Measurements from ENCODE around the gene AFF1. TPM values are rescaled to one million over a fixed set of nuclear protein-coding genes. Genes with fewer than 3 reads are reported as not detected.

AFF1 gene
- total RNA-seq, 1 experiment from 2014 or later = 22.6 TPM

DNA sequence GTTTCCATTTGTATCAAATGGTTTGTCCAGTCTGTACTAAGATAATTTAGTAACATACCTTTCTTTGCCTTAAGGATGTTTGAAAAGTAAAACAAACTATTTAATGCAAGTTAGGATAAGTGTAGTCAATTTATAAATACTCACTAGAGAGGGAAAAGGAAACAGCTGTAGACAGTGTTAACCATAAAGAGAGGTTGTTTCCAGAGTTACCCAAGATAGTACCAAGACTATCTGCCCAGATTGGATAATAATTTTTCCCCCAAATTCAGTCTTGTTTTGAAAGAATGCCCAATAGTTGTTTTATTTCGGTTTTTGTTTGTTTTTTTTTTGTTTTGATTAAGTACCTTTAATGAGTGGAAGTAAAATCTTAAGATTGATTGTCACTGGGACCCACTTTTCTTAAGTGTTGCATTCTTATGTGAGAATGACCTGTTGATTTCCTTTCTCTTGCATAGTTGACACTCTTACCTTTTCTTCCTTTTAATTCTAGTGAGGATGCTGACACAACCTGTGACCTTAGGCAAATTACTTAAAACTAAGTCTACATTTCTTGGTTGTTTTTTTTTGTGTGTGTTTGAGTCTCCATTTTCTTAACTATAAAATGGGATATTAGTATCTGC is 12.8 kb downstream of the AFF1 start:
- no peak for DNase-seq (ENCODE audit: low spot score)

DNA sequence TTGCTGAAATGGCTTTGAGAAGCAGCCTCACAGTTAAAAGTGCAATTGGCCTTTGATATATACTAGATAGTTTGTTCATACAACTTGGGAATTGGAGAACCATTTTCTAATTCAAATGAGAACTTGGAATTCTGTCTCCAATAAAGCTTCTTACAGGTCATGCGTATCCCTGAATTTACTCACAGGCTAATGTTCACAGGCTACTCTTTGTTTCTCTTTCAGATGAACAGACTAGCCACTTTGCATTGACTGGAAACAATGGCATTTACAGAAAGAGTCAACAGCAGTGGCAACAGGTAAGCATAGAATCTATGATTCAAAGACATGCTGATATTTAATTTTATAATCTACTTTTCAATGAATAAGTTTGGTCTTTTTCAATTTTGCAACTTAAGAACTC is 13.5 kb downstream of the AFF1 start:
- DNase-seq (ENCODE audit: low spot score) = no peak

DNA sequence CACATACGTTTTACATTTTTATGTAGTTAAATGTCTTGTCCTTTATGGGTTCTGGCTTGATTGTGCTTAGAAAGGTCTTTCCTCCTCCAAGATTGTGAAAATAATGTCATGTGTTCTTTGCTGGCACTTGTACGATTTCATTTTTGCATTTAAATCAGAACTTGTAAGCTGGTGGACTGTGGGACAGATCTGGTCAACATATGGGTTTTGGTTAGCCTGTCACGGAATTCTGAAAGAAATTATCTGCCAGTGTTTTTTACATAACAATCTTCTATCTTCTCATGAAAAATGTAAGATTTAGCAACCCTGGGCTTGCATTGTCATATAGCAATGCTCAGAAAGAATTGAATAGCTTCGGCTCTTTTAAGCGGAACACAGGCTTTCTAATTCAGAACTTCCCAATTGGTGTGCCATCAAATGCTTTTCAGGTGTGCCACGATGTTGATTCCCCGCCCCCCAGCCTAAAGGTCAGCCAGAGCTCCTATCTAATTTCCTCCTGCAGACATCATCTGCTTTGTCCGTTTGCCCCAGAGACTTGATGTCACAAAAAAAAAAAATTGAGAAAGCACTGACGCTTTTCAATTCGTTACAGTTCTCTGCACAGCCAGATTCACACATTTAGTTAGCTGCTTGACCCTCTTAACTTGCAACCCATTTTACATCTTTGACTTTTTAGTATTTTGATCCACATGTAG is 16.2 kb downstream of the AFF1 start:
- DNase-seq (ENCODE audit: low spot score) = no peak

DNA sequence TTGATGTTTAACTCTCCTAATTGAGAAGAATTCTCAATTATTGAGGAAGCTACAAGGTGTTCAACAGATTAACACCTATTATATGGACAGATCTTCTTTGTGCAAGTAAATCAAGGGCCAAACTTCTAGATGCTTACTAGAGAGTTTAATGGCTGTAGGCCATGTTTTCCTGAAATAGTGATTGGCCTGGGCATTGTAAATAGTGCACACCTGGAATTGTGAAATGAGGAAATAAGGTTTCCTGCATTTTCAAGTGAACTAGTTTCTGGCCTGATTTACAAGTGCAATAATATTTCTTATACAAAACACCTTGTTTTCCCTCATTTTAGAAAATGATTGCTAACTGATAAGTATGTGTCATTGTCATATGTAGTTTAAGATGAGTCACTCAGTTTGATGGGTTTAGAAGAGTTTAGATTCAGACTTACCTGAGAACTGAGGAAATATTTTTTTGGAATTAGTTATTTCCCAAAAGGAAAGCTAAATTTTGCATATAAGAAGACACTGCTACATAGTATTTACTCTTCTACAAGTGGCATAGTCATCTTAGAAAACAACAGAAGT is 21.2 kb downstream of the AFF1 start:
- DNase-seq (ENCODE audit: low spot score) = no peak

DNA sequence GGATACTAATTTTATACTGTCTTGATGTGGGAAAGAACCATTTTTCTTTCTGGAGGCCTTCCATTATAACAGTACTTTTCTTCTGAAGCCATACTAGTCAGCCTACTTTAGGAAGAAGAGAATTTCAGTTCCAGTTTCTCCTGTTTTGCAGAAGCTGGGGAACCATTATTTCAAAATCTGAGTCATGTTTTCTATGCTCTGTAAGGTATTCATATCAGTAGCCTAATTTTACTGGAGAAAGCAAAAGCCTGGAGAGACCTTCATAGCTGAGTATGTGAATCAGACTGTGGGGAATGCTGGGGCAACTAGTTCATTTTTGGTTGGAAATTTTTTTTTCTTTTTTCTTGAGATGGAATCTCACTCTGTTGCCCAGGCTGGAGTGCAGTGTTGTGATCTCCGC is 22.4 kb downstream of the AFF1 start:
- no peak for DNase-seq (ENCODE audit: low spot score)

DNA sequence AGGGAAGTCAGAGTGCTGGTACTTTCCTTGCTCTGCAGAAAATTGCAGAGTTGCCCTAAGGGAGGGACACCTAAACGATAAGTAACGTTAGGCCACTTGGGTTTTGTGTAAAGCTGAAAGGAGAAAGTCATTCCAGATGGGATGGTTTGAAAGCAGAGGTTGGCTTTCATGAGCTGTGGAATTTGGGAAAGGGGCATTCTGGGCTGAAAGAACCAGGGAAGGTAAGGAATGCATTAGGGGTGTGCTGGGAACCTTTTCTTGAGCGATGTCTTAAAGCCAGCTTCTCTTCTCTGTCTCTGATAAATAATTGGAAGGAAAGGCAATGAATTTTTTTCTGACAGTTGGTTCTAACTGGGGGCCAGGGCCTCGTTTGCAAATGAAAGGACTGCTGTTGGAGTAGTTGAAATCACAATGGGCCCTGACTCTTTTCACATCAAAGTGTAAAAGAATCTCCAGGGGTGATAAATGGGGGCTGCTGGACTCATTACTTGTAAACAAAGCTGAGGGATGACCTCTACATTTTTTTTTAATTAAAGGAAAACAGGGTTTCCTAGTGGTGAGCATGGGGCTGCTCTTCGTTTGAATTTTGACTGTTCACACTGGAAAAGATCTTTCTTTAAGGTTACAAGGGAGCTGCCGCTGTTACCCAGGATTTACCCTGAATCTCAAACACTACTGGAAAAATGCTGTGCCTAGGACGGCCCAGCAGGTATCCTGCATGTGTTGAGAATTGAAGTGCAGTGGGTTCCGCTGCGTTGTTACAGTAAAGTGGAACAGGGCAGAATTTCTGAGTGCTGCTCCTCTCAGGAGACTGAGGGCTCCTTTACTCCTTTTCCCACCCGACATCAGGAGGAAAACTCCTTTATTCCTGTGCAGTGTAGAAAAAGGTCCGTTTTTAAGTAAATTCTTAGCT is 25.0 kb downstream of the AFF1 start:
- no peak for DNase-seq (ENCODE audit: low spot score)

DNA sequence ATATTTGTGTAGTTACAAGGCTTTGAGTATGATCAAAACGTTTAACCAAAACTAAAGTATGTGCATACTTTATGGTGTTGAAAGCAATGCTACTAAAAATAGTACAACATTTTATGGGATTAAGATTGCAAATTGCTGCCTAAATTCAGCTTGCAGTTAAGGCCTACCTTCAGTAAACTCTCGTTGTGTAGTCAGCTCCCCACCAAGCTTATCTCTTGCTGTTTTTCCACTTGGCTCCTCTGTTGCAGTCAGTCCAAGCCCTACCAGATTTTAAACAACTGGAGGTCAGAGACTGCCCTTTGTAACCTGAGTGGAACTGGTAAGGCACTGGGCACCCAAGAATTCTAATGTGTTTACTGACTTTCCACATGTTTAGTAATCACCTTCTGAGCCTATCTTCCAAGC is 25.7 kb downstream of the AFF1 start:
- DNase-seq (ENCODE audit: low spot score) = no peak

DNA sequence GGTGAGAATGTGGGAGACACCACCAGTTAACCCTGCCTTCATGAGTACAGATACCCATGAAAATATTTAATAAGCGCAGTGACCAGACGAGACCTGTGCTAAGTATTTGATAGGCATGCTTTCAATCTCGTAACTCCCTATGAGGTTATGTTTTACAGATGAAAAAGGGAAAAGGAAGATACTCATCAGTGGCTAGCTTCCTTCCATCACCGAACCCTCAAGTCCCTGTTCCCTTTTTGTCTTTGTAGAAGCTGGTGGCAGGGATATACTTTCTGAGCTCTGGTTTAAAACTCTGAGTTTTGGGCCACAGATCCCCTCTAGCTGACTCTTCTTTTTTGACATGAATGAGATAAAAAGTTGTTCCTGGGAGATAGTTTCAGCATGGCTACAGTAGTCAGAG is 26.3 kb downstream of the AFF1 start:
- no peak for DNase-seq (ENCODE audit: low spot score)

DNA sequence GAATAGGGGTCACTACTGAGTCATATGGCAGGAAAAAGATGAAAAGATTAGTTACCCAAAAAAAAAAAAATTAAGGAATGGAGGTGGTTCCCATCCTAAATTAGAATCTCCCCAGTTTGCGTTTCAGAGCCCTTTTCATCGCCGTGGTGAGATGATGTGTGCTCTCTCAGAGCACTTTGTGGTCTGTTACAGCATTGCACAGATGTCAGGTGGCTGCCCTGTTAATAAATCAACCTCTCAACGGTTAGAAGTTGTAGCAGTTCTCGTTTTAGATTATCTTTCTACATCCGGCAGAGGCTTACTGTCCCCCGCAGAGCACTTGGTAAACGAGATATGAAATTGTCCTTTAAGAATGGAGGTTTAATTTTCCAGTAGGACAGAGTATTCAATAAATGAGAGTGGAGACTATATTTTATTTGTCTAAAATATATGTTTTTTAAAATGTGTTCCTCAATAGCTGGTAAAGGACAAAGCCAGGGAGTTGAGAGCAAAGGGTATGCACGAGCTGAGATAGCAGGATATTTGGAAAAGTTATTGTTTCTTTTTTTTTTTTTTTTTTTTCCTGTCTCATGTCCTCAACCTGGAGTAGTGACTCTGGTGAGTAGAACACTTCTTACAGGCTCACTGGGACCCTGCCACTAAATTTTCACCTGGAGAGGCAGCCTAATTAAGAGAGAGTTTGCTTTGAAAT is 26.9 kb downstream of the AFF1 start:
- DNase-seq (ENCODE audit: low spot score) = peak; percentile 36

DNA sequence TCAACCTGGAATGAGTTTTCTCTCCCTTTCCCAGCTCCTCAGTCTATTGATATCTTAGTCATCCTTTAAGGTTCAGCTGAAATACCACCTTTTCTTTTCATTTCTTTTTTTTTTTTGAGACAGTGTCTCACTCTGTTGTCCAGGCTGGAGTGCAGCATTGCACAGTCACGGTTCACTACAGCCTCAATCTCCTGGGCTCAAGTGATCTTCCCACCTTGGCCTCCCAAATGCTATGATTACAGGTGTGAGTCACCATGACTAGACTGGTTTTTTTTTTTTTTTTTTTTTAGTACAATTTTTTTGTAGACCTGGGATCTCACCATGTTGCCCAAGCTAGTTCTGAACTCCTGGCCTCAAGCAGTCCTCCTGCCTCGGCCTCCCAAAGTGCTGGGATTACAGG is 28.9 kb downstream of the AFF1 start:
- no peak for DNase-seq (ENCODE audit: low spot score)

DNA sequence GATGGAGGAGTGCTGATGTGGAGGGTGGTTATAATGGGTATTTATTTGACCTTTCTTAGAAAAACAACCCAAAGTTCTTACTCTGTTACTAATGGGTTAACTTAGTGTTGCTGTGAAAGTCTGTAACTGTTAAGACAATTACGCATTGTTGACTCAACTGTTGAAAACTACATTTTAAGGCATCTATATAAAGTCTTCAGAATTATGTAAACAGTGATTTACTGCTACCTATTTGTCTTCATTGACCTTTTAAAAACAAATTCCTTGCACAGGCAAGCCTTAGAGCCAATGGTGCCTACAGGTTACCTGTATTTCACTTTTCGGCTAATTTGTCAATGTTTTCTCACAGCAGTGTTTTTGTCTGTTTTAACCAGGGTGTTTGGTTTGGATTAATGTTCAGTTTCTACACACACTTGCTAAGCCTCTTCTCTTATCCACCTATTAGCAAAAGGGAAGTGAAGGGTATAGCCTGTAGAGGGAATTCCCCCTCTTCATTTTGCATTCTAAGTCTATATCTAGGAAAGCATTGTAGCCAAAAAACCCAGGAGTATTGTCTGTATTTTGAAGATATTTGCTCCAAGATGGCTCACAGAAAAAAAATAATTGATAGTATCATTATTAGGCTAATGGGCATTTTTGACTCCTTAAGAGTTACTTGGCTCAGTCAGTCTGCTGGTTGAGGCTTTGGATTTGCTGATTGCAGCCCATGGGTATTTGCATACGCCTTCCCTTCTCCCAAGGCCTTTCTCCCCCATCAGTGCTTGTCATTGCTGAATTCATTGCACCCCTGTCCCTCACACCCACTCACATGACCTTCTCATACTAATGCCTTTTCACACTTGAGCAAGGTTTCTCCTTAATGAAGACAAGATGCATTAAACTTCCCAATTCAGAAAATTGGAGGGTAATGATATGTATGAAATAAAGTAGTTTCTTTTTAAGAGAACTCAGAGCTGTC is 30.5 kb downstream of the AFF1 start:
- no peak for DNase-seq (ENCODE audit: low spot score)

DNA sequence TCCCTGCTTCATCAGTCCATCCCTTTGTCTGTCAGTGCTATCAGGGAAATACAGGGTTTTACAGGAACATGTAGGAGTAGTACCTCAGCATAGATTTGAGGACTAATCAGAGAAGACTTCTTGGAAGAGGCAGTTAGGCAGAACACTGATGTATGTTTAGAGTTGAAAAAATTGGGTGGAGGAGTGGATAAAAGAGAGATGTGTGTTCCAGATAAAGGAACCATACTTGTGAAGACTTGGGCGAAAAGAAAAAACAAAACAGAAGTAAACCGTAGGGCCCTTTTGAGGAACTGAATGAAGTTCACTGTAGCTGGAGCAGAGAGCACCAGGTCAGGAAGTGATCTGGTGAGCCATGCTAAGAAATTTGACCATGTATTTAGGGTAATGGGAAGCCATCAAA is 32.3 kb downstream of the AFF1 start:
- DNase-seq (ENCODE audit: low spot score) = no peak

DNA sequence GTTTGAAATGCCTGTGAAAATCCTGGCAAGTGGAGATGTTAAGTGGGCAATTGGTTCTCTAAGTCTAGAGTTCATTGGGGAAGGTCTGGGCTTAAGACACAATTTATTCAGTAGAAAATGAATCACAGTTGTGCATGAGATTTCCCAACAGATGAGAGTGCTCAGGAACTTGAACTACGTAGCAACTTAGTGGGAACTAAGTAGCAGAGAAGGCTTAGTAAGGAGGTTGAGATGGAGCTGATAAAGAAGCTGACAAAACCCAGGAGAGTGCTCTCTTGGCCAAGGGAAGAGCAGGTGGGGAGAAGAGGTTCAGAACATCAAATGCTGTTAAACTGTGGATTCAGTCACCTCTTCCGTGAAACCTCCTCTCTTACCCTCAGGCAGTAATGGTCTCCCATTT is 33.0 kb downstream of the AFF1 start:
- no peak for DNase-seq (ENCODE audit: low spot score)

DNA sequence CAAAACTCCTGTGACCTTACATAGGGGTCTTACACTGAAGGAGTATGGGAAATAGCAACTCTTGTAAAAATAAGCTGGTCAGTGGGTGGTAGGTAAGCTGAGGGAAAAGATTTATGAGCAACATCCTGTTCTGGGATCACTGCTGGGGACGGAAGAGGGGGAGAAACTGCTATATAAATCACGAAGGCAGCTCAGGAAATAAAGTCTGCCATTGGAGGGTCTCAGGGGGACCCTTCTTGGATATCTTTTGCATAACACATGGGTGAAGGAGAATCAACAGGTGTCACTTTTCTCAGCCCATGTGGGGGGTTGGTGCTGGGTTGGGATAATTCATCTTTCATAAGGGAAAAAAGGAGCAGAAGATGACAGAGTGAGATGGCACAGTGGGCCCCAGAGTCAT is 33.7 kb downstream of the AFF1 start:
- DNase-seq (ENCODE audit: low spot score) = no peak

DNA sequence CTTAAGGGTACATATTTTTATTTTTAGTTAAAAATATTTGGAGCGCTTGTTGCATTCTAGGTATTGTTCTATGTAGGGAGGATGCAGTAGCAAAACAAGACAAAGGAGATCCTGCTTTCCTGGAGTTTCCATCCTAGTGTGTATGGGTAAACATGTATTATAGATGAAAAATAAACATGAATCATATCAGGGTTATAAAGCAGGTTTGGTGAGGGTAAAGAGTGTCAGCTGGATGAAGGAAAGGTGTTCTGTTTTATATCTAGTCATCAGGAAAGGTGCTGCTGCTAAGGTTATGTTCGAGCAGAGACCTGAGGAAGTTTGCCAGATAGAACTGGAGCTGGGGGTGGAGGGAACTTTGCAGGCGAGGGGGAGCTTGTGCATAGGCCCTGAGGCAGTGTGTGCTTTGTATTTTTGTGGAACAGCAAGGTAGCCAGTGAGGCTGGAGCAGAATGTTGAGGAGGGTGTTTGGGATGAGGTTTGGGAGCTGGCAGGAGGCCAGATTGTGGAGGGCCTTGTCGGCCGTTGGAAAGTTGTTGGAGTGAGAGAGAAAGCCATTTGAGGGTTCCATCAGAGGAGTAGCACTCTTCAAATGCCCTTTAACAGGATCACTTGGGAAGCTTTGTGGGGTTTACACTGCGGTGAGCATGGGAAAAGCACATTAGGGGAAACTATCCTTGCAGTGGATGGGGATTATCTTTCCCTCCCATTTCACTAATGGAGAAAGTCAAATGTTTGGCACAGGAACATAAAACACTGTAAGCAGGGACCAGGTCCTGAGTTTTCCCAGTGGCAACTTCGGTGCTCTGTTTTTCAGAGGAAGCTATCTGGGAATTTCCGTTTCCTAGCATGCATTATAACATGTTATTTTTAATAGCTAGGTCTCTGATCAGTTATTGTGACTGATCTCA is 35.9 kb downstream of the AFF1 start:
- DNase-seq (ENCODE audit: low spot score) = no peak

DNA sequence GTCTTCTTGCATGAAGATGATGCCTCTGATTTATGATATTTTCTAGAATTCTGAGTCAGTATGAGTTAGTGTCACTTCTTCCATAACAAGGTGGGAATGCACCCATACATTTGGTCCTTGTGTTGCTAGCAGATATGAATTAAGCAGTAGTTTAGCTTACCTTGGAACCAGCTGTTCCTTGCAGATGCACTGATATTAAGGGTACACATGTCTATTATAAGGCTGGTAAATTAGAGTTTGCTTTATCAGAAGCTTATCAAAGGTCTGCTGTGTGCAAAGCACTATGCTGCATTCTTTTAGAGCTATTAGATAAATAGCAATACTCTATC is 36.5 kb downstream of the AFF1 start:
- no peak for DNase-seq (ENCODE audit: low spot score)

DNA sequence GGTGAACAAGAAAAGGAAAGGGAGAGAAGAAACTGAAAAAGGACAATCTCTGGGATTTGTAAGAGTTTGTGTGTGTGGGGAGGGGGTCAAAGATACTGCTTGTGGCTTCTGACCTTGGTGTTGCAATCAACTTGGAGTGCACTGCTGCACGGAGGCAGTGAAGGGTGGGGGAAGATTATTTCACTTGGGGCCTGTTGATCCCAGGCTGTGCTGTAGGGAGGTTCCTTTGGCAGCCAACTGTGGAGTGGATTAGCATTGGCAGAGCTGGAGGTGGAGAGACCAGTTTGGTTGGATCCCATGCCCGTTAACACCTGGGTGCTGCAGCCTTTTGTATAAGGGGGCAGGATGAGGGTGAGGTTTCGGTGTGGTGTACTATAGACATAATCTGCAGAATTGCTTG is 38.2 kb downstream of the AFF1 start:
- DNase-seq (ENCODE audit: low spot score) = peak; percentile 77

DNA sequence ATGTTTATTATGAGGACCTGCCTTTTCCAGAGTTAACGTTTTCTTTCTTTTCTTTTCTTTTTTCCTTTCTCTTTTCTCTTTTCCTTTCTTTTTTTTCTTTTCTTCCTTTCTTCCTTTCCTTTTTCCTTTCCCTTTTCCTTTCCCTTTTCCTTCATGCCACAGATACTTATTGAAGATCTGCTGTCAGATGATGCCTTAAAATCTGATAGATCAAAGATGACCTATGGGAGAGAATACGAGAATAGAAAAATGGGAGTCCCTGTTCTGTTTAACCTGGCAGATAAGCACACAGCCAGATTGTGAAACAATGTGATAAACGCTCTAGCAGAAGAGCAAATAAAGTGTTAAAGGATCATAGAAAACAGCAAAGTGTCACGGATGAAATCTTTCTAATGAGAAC is 38.9 kb downstream of the AFF1 start:
- DNase-seq (ENCODE audit: low spot score) = no peak

DNA sequence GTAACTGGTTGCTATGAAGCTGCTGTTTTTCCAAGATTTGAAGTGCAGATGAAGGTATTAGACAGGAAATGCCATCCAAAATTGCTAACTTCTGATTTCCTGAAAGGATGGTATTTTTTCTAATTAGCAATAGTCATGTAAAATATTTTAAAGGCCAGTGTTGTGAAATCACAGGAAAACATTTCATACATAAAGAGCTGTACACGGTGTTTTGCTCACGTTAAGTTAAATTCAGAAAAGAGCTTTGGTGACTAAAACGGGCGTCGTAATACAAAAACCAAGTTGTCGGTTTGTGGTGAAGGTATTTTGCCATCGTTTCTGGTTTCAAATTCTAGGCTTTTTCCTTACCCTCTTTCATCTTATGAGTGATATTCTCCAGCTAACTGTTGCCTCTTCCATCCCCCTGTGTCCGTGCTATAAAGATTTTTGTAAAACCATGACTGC is 39.8 kb downstream of the AFF1 start:
- DNase-seq (ENCODE audit: low spot score) = no peak

DNA sequence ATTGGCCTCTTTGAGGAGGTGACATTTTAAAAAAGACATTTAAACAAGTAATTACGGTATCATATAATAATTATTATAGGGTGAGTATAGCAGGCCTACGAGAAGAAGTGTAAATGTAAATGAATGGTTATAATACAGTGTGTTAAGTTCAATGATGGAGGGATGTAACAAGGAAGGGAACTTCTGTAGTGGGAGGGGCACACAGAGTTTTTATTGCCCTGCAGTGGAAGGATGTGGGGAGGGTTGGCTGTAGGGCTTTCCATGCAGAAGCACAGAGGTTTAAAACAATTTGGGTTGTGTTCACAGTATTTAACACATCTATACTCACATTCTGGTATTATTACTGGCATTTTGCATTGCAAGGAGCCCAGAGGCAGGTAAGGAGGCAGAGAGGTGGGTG is 41.1 kb downstream of the AFF1 start:
- DNase-seq (ENCODE audit: low spot score) = no peak
